CD4-positive, alpha-beta T cell (primary cell): ENCODE results near the gene CDH2. TPM values are rescaled to one million over a fixed set of nuclear protein-coding genes. Genes with fewer than 3 reads are reported as not detected.

Source experiments
- ATAC-seq: fragments of 200-7000 bp; cut with Tn5 transposase; one replicate; pipeline ENCODE4 v1.10.0; 2022; ENCODE audit warnings: mild to moderate bottlenecking; ENCODE audit not compliant: poor library complexity
- CTCF ChIA-PET: fragments of 350-600 bp; sonication (Branson Sonifier 250); formaldehyde crosslinking; loops from one replicate; lab custom pipeline; 2021; ENCODE audit warnings: antibody characterized with exemption, inconsistent platforms; lab: Charles Lee
- POLR2A ChIA-PET: fragments of 350-600 bp; sonication (Branson Sonifier 250); formaldehyde crosslinking; loops from one replicate; lab custom pipeline; 2021; ENCODE audit warnings: antibody characterized with exemption, inconsistent platforms; lab: Charles Lee
- DNase-seq, 14 experiments: peaks; one replicate each; pipeline ENCODE4 v3.0.0-alpha.2; 2013 to 2020; ENCODE audit warnings: mixed read lengths in 2 of 14
- H3K27ac ChIP-seq, 2 donors: one replicate each; pipeline versions ENCODE4 v1.5.1 to v1.7.0; 2013; ENCODE audit warnings: low read length in 2 of 2, low read depth in 1 of 2, mild to moderate bottlenecking in 1 of 2
- H3K27me3 ChIP-seq, 2 experiments: 1 replicate in 1 of 2; 2 replicates in 1 of 2; pipeline versions ENCODE4 v1.6.1 to v1.7.0; 2013; ENCODE audit warnings: low read length in 2 of 2, control low read depth in 1 of 2, mild to moderate bottlenecking in 1 of 2, moderate library complexity in 1 of 2; ENCODE audit not compliant: insufficient read depth in 2 of 2, control insufficient read depth in 1 of 2
- H3K36me3 ChIP-seq: one replicate; pipeline ENCODE4 v1.6.1; 2013; ENCODE audit warnings: low read length, control low read depth; ENCODE audit not compliant: insufficient read depth
- H3K4me1 ChIP-seq: one replicate; pipeline ENCODE4 v1.6.1; 2013; ENCODE audit warnings: low read length, control low read depth; ENCODE audit not compliant: insufficient read depth
- H3K4me3 ChIP-seq: one replicate; pipeline ENCODE4 v1.5.1; 2013; ENCODE audit warnings: mild to moderate bottlenecking, low read length, moderate library complexity
- H3K9me3 ChIP-seq, 2 experiments: 1 replicate in 1 of 2; 2 replicates in 1 of 2; pipeline versions ENCODE4 v1.6.1 to v1.7.0; 2013; ENCODE audit warnings: low read length in 2 of 2, mild to moderate bottlenecking in 2 of 2, control low read depth in 1 of 2, moderate library complexity in 1 of 2; ENCODE audit not compliant: control insufficient read depth in 1 of 2, insufficient read depth in 1 of 2
- H3K27ac Mint-ChIP-seq: one replicate; pipeline ENCODE4 v1.8.0; 2020; ENCODE audit warnings: mixed read lengths
- H3K27me3 Mint-ChIP-seq: one replicate; pipeline ENCODE4 v1.8.0; 2021; ENCODE audit warnings: mixed read lengths
- H3K36me3 Mint-ChIP-seq: one replicate; pipeline ENCODE4 v1.8.0; 2021; ENCODE audit warnings: low read depth, mixed read lengths
- H3K4me1 Mint-ChIP-seq: one replicate; pipeline ENCODE4 v1.8.0; 2021; ENCODE audit warnings: low read depth, mixed read lengths
- H3K4me3 Mint-ChIP-seq: one replicate; pipeline ENCODE4 v1.8.0; 2020; ENCODE audit warnings: mild to moderate bottlenecking, mixed read lengths
- H3K9me3 Mint-ChIP-seq: one replicate; pipeline ENCODE4 v1.8.0; 2020; ENCODE audit warnings: mixed read lengths
- intact Hi-C, 2 experiments: fragments of 100-400 bp; cut with DNase I in 1 of 2; cut with micrococcal nuclease in 1 of 2; formaldehyde crosslinking; loops; one replicate each; pipeline versions ENCODE4 v1.15.1 to v1.9.0; 2023 to 2025; cut with DNase I, micrococcal nuclease
- total RNA-seq, 174 experiments: library from RNA in 2 of 174; stranded (reverse) in 2 of 174; gene quantifications; one replicate each; pipeline ENCODE4 v1.2.3 and lab custom pipeline; 2021 to 2026
- TF ChIP-seq, protein P1 (sequence below): fragments of 200-600 bp; IDR thresholded peaks from one replicate; pipeline ENCODE4 v1.8.0; 2022; ENCODE audit warnings: antibody characterized with exemption, mild to moderate bottlenecking

CDH2 gene
- total RNA-seq, 2 experiments from 2014 or later = not detected

DNA sequence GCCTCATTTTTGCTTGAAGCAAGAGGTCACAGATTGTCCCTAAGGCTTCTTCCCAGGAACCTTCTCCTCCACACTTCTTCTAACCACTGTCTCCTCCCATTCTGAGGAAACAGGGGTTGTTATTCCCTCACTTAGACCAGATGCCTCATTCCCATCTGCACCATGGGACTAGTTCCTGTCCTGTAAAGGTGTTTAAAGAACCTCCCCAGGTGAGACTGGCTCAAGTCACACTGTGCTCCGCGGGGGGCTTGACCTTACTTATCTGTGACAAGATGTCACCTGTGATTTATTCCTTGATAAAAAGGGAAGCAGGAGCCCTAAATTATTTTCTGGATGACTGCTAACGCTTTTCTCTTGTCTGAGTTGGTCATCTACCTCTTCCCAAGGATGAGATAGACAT is 8.2 kb upstream of the CDH2 start:
- DNase-seq = no peak
- H3K4me3 ChIP-seq = no peak overlapping the region
- H3K27ac Mint-ChIP-seq = no peak overlapping the region
- ChIA-PET POLR2A (no interaction called here), CTCF (no interaction called here)
- no peaks in the 10 kb centered on the region for H3K36me3 Mint-ChIP-seq
- H3K4me3 Mint-ChIP-seq = no peak overlapping the region
- no peaks in the 10 kb centered on the region for H3K27me3 ChIP-seq
- H3K27ac ChIP-seq = no peak overlapping the region
- no peaks in the 10 kb centered on the region for H3K4me1 ChIP-seq
- TF ChIP-seq, protein P1, sequence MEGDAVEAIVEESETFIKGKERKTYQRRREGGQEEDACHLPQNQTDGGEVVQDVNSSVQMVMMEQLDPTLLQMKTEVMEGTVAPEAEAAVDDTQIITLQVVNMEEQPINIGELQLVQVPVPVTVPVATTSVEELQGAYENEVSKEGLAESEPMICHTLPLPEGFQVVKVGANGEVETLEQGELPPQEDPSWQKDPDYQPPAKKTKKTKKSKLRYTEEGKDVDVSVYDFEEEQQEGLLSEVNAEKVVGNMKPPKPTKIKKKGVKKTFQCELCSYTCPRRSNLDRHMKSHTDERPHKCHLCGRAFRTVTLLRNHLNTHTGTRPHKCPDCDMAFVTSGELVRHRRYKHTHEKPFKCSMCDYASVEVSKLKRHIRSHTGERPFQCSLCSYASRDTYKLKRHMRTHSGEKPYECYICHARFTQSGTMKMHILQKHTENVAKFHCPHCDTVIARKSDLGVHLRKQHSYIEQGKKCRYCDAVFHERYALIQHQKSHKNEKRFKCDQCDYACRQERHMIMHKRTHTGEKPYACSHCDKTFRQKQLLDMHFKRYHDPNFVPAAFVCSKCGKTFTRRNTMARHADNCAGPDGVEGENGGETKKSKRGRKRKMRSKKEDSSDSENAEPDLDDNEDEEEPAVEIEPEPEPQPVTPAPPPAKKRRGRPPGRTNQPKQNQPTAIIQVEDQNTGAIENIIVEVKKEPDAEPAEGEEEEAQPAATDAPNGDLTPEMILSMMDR = no peak
- H3K9me3 Mint-ChIP-seq = peaks cover 2% of the 10 kb centered on the region
- H3K27me3 Mint-ChIP-seq = peaks cover 19% of the 10 kb centered on the region
- no peak for ATAC-seq
- intact Hi-C loops = no loop called here
- no peaks in the 10 kb centered on the region for H3K36me3 ChIP-seq
- H3K9me3 ChIP-seq = peaks cover 0 to 10% of the 10 kb centered on the region in 2 experiments
- H3K4me1 Mint-ChIP-seq = no peaks in the 10 kb centered on the region

DNA sequence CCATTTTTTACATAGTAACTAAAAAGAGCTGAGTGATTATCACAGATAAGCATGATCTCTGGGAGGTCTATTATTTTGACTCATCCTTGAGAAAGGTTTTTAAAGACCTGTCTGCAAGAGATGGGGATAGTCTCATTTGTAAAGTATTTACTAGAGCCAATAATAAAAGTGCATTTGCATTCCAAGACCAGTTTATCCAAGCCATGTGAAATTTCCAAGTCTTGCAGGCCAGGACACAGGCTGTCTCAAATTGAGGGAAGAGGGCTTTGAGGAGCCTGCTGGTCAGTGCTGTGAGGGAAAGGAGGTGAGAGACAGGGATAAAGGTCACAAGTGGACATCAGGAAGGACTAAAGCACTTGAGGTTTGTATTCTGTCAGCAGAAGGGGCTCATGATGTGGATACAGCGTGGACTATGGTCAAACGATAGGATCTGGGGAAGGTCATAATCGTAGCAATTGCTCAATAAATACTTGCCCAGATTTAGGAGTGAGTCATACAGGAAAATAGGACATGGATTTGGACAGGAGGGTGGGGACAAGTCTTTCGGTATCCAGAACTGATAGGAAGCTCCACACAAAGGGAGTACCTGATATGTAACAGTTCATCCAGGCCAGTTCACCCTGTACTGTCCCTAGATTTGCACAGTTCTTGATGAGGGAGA is 6.6 kb upstream of the CDH2 start:
- POLR2A ChIA-PET = no interaction called here
- H3K4me1 ChIP-seq = no peaks in the 10 kb centered on the region
- peaks cover 2% of the 10 kb centered on the region for H3K9me3 Mint-ChIP-seq
- peaks cover 0 to 10% of the 10 kb centered on the region in 2 experiments for H3K9me3 ChIP-seq
- H3K4me3 ChIP-seq = no peak overlapping the region
- H3K27ac ChIP-seq = no peak overlapping the region
- H3K27me3 Mint-ChIP-seq = peaks cover 33% of the 10 kb centered on the region
- ATAC-seq (no peak), DNase-seq (no peak)
- CTCF ChIA-PET = no interaction called here
- H3K4me1 Mint-ChIP-seq = no peaks in the 10 kb centered on the region
- H3K4me3 Mint-ChIP-seq = no peak overlapping the region
- H3K36me3 ChIP-seq = no peaks in the 10 kb centered on the region
- H3K36me3 Mint-ChIP-seq = no peaks in the 10 kb centered on the region
- no peak overlapping the region for H3K27ac Mint-ChIP-seq
- TF ChIP-seq, protein P1 = no peak
- intact Hi-C loops = no loop called here
- peaks cover 2 to 4% of the 10 kb centered on the region in 2 experiments for H3K27me3 ChIP-seq

DNA sequence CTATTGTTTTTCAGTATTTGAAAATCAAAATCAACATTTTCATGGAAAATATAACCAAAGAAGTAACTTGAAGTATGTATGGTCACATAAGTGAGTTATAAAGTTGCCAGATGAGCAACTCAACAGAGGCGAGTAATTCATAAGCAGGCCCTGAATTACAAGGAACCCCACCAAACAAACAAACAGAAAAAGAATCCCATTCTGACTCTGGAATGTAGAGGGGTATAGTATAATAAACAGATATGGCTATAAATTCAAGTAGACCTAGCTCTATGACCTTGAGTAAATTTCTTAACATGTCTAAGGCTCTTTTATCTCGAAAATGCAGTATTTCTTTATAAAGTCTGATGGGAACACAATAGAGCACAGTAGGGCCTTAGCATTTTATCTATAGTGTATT is 4.7 kb upstream of the CDH2 start:
- Mint-ChIP-seq H3K27ac (no peak overlapping the region), H3K36me3 (no peaks in the 10 kb centered on the region), H3K4me3 (no peak overlapping the region), H3K9me3 (peaks cover 2% of the 10 kb centered on the region), H3K27me3 (peaks cover 39% of the 10 kb centered on the region), H3K4me1 (no peaks in the 10 kb centered on the region)
- DNase-seq (no peak), ATAC-seq (no peak)
- ChIA-PET POLR2A (no interaction called here), CTCF (no interaction called here)
- intact Hi-C loops = no loop called here
- Histone ChIP-seq H3K36me3 (no peaks in the 10 kb centered on the region), H3K9me3 (peaks cover 0 to 20% of the 10 kb centered on the region in 2 experiments), H3K4me3 (no peak overlapping the region), H3K27ac (no peak overlapping the region), H3K4me1 (no peaks in the 10 kb centered on the region), H3K27me3 (peaks cover 6 to 17% of the 10 kb centered on the region in 2 experiments)
- TF ChIP-seq, protein P1 = no peak
